ENCODE measurements around the gene HNRNPUL1.

HNRNPUL1 gene

GRCh38 chr19:41221514-41222205 lies 42.5 kb upstream of the HNRNPUL1 start:
- in situ Hi-C loops (cut with HindIII; ENCODE audit: low sequenced_read_pairs): no loop called here
- DNase-seq (ENCODE audit: low read depth): no peak
- no peak overlapping the region for H3K4me3 ChIP-seq (ENCODE audit: low read depth, low read length)
- no peak for TF ChIP-seq CTCF (IDR thresholded peaks at IDR 0.05; ENCODE audit: low read depth, low read length, missing control alignments)

- DNase-seq (ENCODE audit: low read depth): no peak
- no peak overlapping the region for H3K4me3 ChIP-seq (ENCODE audit: low read depth, low read length)
- in situ Hi-C loops (cut with HindIII; ENCODE audit: low sequenced_read_pairs): no loop called here
- no peak for TF ChIP-seq CTCF (IDR thresholded peaks at IDR 0.05; ENCODE audit: low read depth, low read length, missing control alignments)
These were observed 41.9 kb upstream of the HNRNPUL1 start for GRCh38 chr19:41222240-41222639.

GRCh38 chr19:41223431-41224234 lies 40.5 kb upstream of the HNRNPUL1 start:
- in situ Hi-C loops (cut with HindIII; ENCODE audit: low sequenced_read_pairs): no loop called here
- peak; percentile 42 for DNase-seq (ENCODE audit: low read depth)
- peak overlapping the region; percentile 14 for H3K4me3 ChIP-seq (ENCODE audit: low read depth, low read length)
- no peak for TF ChIP-seq CTCF (IDR thresholded peaks at IDR 0.05; ENCODE audit: low read depth, low read length, missing control alignments)

GRCh38 chr19:41224632-41225031 lies 39.5 kb upstream of the HNRNPUL1 start:
- DNase-seq (ENCODE audit: low read depth): no peak
- no peak for TF ChIP-seq CTCF (IDR thresholded peaks at IDR 0.05; ENCODE audit: low read depth, low read length, missing control alignments)
- in situ Hi-C loops (cut with HindIII; ENCODE audit: low sequenced_read_pairs): no loop called here
- no peak overlapping the region for H3K4me3 ChIP-seq (ENCODE audit: low read depth, low read length)

- peak overlapping the region; percentile 28 for H3K4me3 ChIP-seq (ENCODE audit: low read depth, low read length)
- in situ Hi-C loops (cut with HindIII; ENCODE audit: low sequenced_read_pairs): no loop called here
- DNase-seq (ENCODE audit: low read depth): peak; percentile 87
- TF ChIP-seq CTCF (IDR thresholded peaks at IDR 0.05; ENCODE audit: low read depth, low read length, missing control alignments): no peak
These were observed 38.7 kb upstream of the HNRNPUL1 start for GRCh38 chr19:41225238-41226052.

All from astrocyte of the cerebellum (primary cell).